Measurements from ENCODE around the gene POLD4. TPM values are rescaled to one million over a fixed set of nuclear protein-coding genes. Genes with fewer than 3 reads are reported as not detected.

The POLD4 gene
- total and polyA plus RNA-seq, 5 experiments from 2014 or later: 87.7 to 110 (median 102) TPM

- H3K27me3 Mint-ChIP-seq: peaks cover 0 to 2% (median 0%) of the 10 kb centered on the region in 5 donors
- H3K27ac Mint-ChIP-seq: peak overlapping the region in 5 of 10 donors; percentile 0 to 67 (median 41)
- peak overlapping the region in 4 of 10 donors; percentile 9 to 61 (median 26) for H3K4me3 Mint-ChIP-seq
- H3K36me3 Mint-ChIP-seq: no peaks in the 10 kb centered on the region
- no peaks in the 10 kb centered on the region for H3K9me3 Mint-ChIP-seq
- H3K4me1 Mint-ChIP-seq: peaks cover 50 to 77% (median 70%) of the 10 kb centered on the region in 4 donors
- POLR2A ChIA-PET: interaction anchor here (0.6 to 24.1 kb wide), 3 partner anchors 10 to 107 kb away, joined by 3 to 493 read pairs (median 5); partner anchors contain the start of gene POLD4
- no peak for ATAC-seq
- no peak for DNase-seq
Observed at GRCh38 chr11:67368621-67369020, 15.3 kb upstream of the POLD4 start.

- ATAC-seq (no peak), DNase-seq (peak in 1 of 10 donors; percentile 61)
- peak overlapping the region in 2 of 10 donors; percentile 13 to 64 for H3K4me3 Mint-ChIP-seq
- H3K27ac Mint-ChIP-seq: peak overlapping the region in 5 of 10 donors; percentile 0 to 88 (median 21)
- H3K4me1 Mint-ChIP-seq: peaks cover 51 to 81% (median 74%) of the 10 kb centered on the region in 4 donors
- peaks cover 0 to 2% (median 0%) of the 10 kb centered on the region in 5 donors for H3K27me3 Mint-ChIP-seq
- POLR2A ChIA-PET: interaction anchor here (0.9 to 19.8 kb wide), 4 partner anchors 10 to 61 kb away, joined by 3 to 493 read pairs (median 4); partner anchors contain the start of genes CLCF1 and RAD9A
- H3K9me3 Mint-ChIP-seq: no peaks in the 10 kb centered on the region
- no peaks in the 10 kb centered on the region for H3K36me3 Mint-ChIP-seq
Observed at GRCh38 chr11:67367761-67368227, 14.4 kb upstream of the POLD4 start.

GRCh38 chr11:67366961-67367760 is 13.8 kb upstream of the POLD4 start:
- peaks cover 0 to 2% (median 0%) of the 10 kb centered on the region in 5 donors for H3K27me3 Mint-ChIP-seq
- peak overlapping the region in 1 of 10 donors; percentile 53 for H3K27ac Mint-ChIP-seq
- DNase-seq (peak in 1 of 10 donors; percentile 45), ATAC-seq (no peak)
- POLR2A ChIA-PET: interaction anchor here (0.9 to 19.8 kb wide), 4 partner anchors 9 to 62 kb away, joined by 3 to 493 read pairs (median 4); partner anchors contain the start of genes CLCF1 and RAD9A
- peak overlapping the region in 1 of 10 donors; percentile 64 for H3K4me3 Mint-ChIP-seq
- peaks cover 52 to 87% (median 75%) of the 10 kb centered on the region in 4 donors for H3K4me1 Mint-ChIP-seq
- no peaks in the 10 kb centered on the region for H3K9me3 Mint-ChIP-seq
- no peaks in the 10 kb centered on the region for H3K36me3 Mint-ChIP-seq

DNA sequence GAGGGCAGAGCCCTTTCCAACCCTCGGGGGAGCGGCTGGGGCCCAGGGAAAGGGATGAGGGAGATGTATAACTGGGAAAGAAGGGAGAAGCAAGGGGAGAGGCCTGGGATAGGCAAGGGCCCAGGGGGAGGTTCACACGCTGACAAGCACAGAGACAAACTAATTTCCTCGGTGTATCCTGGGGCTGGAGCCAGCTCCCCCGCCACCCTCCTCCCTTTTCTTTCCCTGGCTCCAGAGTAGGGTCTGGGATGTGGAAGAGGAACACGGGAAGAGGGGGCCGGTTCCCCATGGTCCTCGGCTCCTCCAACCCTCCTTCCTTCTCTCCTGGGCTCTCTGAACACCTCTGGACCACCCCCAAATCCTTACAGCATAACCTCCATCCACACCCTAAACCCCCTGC is 13.2 kb upstream of the POLD4 start:
- no peaks in the 10 kb centered on the region for H3K27me3 Mint-ChIP-seq
- H3K4me3 Mint-ChIP-seq: peak overlapping the region in 1 of 10 donors; percentile 14
- peak overlapping the region in 2 of 10 donors; percentile 34 to 41 for H3K27ac Mint-ChIP-seq
- ATAC-seq: no peak
- peaks cover 49 to 86% (median 70%) of the 10 kb centered on the region in 4 donors for H3K4me1 Mint-ChIP-seq
- POLR2A ChIA-PET: interaction anchor here (1.7 to 19.8 kb wide), 3 partner anchors 9 to 14 kb away, joined by 4 to 493 read pairs (median 21); partner anchors contain the start of genes CLCF1, POLD4 and RAD9A
- no peak for DNase-seq
- H3K36me3 Mint-ChIP-seq: no peaks in the 10 kb centered on the region
- no peaks in the 10 kb centered on the region for H3K9me3 Mint-ChIP-seq

DNA sequence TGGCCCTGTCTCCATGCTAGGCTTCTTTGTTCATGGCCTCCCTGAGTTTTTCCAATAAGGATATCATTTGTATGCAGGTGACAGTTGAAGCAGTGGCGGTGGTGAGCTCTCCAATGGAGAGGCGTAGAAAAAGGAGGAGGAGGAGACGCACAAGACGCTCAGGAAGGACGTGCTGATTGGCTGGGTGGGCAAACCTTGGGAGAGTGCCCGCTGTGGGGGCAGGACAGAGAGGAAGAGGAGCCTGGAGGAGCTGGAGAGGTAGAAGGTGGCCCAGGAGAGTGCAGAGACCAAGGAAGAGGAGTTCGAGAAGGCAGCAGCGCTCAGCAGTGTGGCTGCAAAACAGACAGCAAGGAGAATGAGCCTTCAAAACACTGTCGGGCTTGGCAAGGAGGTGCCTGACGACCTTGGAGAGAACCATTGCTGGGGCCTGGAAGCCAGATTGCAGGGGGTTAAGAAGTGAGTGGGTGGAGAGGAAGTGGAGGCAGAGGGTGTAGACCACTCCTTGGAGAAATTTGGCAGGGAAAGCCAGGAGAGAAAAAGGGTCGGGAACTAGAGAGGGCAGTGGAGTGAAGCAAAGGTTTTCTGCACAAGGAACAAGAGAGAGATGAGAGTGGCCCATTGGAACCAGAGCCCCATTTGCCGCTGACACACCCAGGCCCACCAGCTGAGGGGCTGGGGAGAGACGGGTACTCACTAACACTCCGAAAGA is 12.5 kb upstream of the POLD4 start:
- peak overlapping the region in 4 of 10 donors; percentile 15 to 49 (median 38) for H3K27ac Mint-ChIP-seq
- no peaks in the 10 kb centered on the region for H3K27me3 Mint-ChIP-seq
- peaks cover 45 to 81% (median 63%) of the 10 kb centered on the region in 4 donors for H3K4me1 Mint-ChIP-seq
- H3K36me3 Mint-ChIP-seq: no peaks in the 10 kb centered on the region
- DNase-seq: no peak
- no peak for ATAC-seq
- POLR2A ChIA-PET: interaction anchor here (0.8 to 19.8 kb wide), 3 partner anchors 12 to 20 kb away, joined by 3 to 493 read pairs (median 21); partner anchors contain the start of genes CLCF1, POLD4 and RAD9A
- H3K9me3 Mint-ChIP-seq: no peaks in the 10 kb centered on the region
- H3K4me3 Mint-ChIP-seq: peak overlapping the region in 3 of 10 donors; percentile 8 to 40 (median 21)

DNA sequence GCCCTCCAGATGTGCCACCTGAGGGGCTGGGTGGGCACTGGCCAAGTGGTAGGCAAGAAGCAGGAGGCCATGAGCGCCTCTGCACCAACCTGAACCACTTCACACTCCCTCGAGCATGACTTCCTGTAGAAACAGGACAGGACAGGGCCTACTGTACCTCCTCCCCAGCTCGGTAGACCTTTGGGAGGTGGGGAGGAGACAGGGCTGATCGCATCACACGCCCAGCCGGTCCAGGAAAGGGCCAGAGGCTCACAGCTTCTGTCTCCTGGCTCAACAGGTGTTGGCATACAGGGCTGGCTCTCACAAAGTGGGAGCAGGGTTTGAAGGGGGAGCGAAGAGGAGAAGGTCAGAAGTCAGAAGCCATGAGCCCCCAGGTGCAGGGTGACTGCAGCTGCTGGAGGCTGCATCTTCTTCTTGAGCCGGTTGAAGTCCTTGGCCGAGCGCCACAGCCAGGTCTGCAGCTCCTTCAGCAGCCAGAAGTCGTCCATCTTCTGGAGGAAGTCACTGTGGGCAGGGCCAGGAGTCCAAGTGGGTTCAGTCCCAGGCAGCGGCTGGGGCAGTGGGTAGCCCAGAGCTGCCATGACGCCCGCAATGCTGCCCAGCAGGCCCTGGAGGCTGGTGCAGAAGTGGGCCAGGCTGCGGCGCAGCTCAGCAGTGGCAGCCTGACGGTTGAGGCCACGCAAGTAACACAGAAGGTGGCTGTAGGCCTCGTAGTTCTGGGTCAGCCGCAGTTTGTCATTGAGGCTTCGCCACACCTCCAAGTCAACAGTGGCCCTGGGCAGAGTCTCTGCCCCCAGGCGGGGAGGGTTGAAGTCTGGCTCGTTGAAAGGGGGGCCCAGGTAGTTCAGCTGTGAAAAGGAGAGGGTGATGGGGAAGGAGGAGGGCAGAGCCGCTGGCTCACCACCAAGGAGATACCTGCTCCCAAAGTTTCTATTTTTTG is 11.7 kb upstream of the POLD4 start:
- Mint-ChIP-seq H3K4me3 (peak overlapping the region in 7 of 10 donors; percentile 21 to 75 (median 49)), H3K36me3 (no peaks in the 10 kb centered on the region), H3K27me3 (no peaks in the 10 kb centered on the region), H3K9me3 (no peaks in the 10 kb centered on the region), H3K27ac (peak overlapping the region in 9 of 10 donors; percentile 56 to 87 (median 77)), H3K4me1 (peaks cover 40 to 74% (median 56%) of the 10 kb centered on the region in 4 donors)
- DNase-seq: no peak
- ATAC-seq: peak; percentile 29 to 47
- POLR2A ChIA-PET: interaction anchor here (0.6 to 19.8 kb wide), 6 partner anchors 12 to 26 kb away, joined by 3 to 493 read pairs (median 6); partner anchors contain the start of genes CLCF1, POLD4 and RAD9A

- peak overlapping the region in 6 of 10 donors; percentile 14 to 87 (median 67) for H3K27ac Mint-ChIP-seq
- H3K36me3 Mint-ChIP-seq: no peaks in the 10 kb centered on the region
- no peak for DNase-seq
- ATAC-seq: peak in 1 of 2 donors; percentile 56
- no peaks in the 10 kb centered on the region for H3K27me3 Mint-ChIP-seq
- peak overlapping the region in 5 of 10 donors; percentile 39 to 69 (median 51) for H3K4me3 Mint-ChIP-seq
- POLR2A ChIA-PET: interaction anchor here (0.7 to 19.8 kb wide), 4 partner anchors 11 to 289 kb away, joined by 3 to 493 read pairs (median 14); partner anchors contain the start of genes CLCF1, POLD4 and RAD9A
- no peaks in the 10 kb centered on the region for H3K9me3 Mint-ChIP-seq
- H3K4me1 Mint-ChIP-seq: peaks cover 37 to 66% (median 48%) of the 10 kb centered on the region in 4 donors
Observed at GRCh38 chr11:67364169-67364568, 10.8 kb upstream of the POLD4 start.

GRCh38 chr11:67357831-67358670 is 4.7 kb upstream of the POLD4 start:
- ATAC-seq (no peak), DNase-seq (no peak)
- Mint-ChIP-seq H3K36me3 (no peaks in the 10 kb centered on the region), H3K4me3 (peak overlapping the region in 1 of 10 donors; percentile 4), H3K9me3 (no peaks in the 10 kb centered on the region), H3K4me1 (peaks cover 14 to 67% (median 26%) of the 10 kb centered on the region in 4 donors), H3K27ac (peak overlapping the region in 2 of 10 donors; percentile 51 to 53), H3K27me3 (no peaks in the 10 kb centered on the region)
- POLR2A ChIA-PET: interaction anchor here (0.6 to 19.8 kb wide), 5 partner anchors 9 to 101 kb away, joined by 3 to 493 read pairs (median 4); partner anchors contain the start of genes CLCF1, RAD9A and TBC1D10C

DNA sequence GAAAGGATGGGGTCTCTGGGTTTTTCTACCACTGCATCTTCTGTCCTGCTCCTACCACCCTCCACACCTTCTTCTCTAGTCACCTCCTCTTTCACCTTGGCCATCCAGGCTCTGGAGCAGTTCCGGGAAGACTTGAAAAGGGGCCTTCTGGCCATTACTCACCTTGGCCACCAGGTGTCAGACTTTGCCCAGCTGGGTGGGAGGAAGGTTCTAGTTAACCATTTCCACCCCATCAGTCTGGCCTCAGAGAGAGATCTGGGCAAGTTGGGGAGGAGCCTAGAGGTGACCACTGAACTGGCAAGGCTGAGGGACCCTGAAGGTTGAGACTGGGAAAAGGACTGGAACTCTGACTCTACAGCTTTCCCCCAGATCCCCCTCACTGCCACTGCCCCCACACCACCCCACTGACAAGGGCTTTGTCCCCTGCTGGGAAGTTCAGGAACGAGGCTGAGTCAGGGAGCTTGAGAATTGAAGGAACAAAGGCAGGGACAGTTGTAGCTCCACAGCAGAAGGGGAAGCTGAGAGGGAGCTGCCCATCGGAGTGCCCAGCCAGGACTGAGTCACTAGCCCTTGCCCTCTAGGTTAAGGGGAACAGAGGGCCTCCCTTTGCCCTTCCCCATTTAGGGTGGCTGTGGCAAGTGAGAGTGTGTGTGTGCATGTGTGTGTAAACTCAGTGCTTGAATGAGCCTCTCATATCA is 3.7 kb upstream of the POLD4 start:
- no peaks in the 10 kb centered on the region for H3K9me3 Mint-ChIP-seq
- H3K36me3 Mint-ChIP-seq: no peaks in the 10 kb centered on the region
- peak; percentile 49 to 84 (median 68) for DNase-seq
- no peak for ATAC-seq
- peak overlapping the region in 9 of 10 donors; percentile 1 to 88 (median 79) for H3K27ac Mint-ChIP-seq
- POLR2A ChIA-PET: interaction anchor here (1.0 to 19.8 kb wide), 6 partner anchors 10 to 89 kb away, joined by 3 to 493 read pairs (median 4); partner anchors contain the start of genes ANKRD13D, CLCF1, PPP1CA and RAD9A
- peaks cover 14 to 64% (median 29%) of the 10 kb centered on the region in 4 donors for H3K4me1 Mint-ChIP-seq
- peak overlapping the region in 5 of 10 donors; percentile 12 to 56 (median 23) for H3K4me3 Mint-ChIP-seq
- H3K27me3 Mint-ChIP-seq: no peaks in the 10 kb centered on the region
